H1 (cell line): ENCODE results near the gene TOP1. TPM values are rescaled to one million over a fixed set of nuclear protein-coding genes. Genes with fewer than 3 reads are reported as not detected.

Experiments
- CTCF ChIA-PET: fragments of 300-600 bp; sonication (Branson Sonifier 250); formaldehyde crosslinking; loops from one replicate; lab custom pipeline; 2021; ENCODE audit not compliant: partially characterized antibody; lab: Charles Lee
- POLR2A ChIA-PET: fragments of 300-600 bp; sonication (Branson Sonifier 250); formaldehyde crosslinking; loops from one replicate; lab custom pipeline; 2021; ENCODE audit warnings: inconsistent platforms; ENCODE audit not compliant: partially characterized antibody; lab: Charles Lee
- DNase-seq, 2 experiments: peaks; one replicate each; pipeline versions ENCODE4 v3.0.0 to v3.0.0-alpha.2; 2010 to 2022; ENCODE audit warnings: low spot score in 2 of 2, low read depth in 1 of 2, mixed read lengths in 1 of 2
- FAIRE-seq: peaks from 2 replicates; lab custom pipeline; 2011; peaks lifted over from hg19 to GRCh38; lab: Jason Lieb, UNC
- H2AFZ ChIP-seq: 2 replicates; pipeline ENCODE4 v1.8.1; 2012; ENCODE audit warnings: low read length, inconsistent platforms
- H2AK5ac ChIP-seq: 2 replicates; pipeline ENCODE4 v1.6.1; 2013; ENCODE audit warnings: low read depth, low read length
- H2BK120ac ChIP-seq: replicated peaks from 2 replicates; pipeline ENCODE3; 2013; ENCODE audit warnings: low read depth, low read length, inconsistent platforms
- H2BK12ac ChIP-seq: 2 replicates; pipeline ENCODE4 v1.6.1; 2013; ENCODE audit warnings: low read depth, low read length
- H2BK15ac ChIP-seq: 2 replicates; pipeline ENCODE4 v1.6.1; 2013; ENCODE audit warnings: low read length
- H2BK20ac ChIP-seq: 2 replicates; pipeline ENCODE4 v1.6.1; 2013; ENCODE audit warnings: low read length
- H2BK5ac ChIP-seq: 2 replicates; pipeline ENCODE4 v1.6.1; 2013; ENCODE audit warnings: low read depth, low read length
- H3K14ac ChIP-seq: 2 replicates; pipeline ENCODE4 v1.6.1; 2013; ENCODE audit warnings: inconsistent platforms; ENCODE audit not compliant: insufficient read length
- H3K18ac ChIP-seq: 2 replicates; pipeline ENCODE4 v1.6.1; 2013; ENCODE audit warnings: low read length; ENCODE audit errors: extremely low read depth
- H3K23ac ChIP-seq: 2 replicates; pipeline ENCODE4 v1.6.1; 2013; ENCODE audit warnings: inconsistent platforms; ENCODE audit not compliant: insufficient read length
- H3K23me2 ChIP-seq: 2 replicates; pipeline ENCODE4 v1.6.1; 2013; ENCODE audit warnings: low read depth, low read length
- H3K27ac ChIP-seq: 2 replicates; pipeline ENCODE4 v1.6.1; 2011; ENCODE audit warnings: low read depth, low read length, inconsistent platforms
- H3K27me3 ChIP-seq, 4 experiments: replicated peaks in 1 of 4; 1 replicate in 1 of 4; 2 replicates in 3 of 4; pipeline versions ENCODE4 v1.6.1 to v1.8.1; 2011 to 2013; ENCODE audit warnings: low read length in 3 of 4, mild to moderate bottlenecking in 3 of 4, inconsistent platforms in 2 of 4, mixed read lengths in 2 of 4, moderate library complexity in 1 of 4; ENCODE audit not compliant: control insufficient read depth in 3 of 4, insufficient read depth in 3 of 4; ENCODE audit errors: extremely low read depth in 1 of 4
- H3K36me3 ChIP-seq, 4 experiments: 2 replicates each; pipeline versions ENCODE4 v1.6.1 to v1.8.1; 2011 to 2013; ENCODE audit warnings: mild to moderate bottlenecking in 4 of 4, low read length in 3 of 4, moderate library complexity in 2 of 4, control low read depth in 1 of 4, inconsistent platforms in 1 of 4; ENCODE audit not compliant: insufficient read depth in 4 of 4, control insufficient read depth in 2 of 4
- H3K4ac ChIP-seq: replicated peaks from 2 replicates; pipeline ENCODE3; 2013; ENCODE audit warnings: low read length, low read depth, mixed read lengths, inconsistent platforms; ENCODE audit not compliant: insufficient read length
- H3K4me1 ChIP-seq, 4 experiments: replicated peaks in 1 of 4; 1 replicate in 1 of 4; 2 replicates in 3 of 4; pipeline versions ENCODE4 v1.6.1 to v1.8.1; 2011 to 2013; ENCODE audit warnings: low read length in 3 of 4, inconsistent platforms in 2 of 4, mixed read lengths in 1 of 4; ENCODE audit not compliant: insufficient read depth in 4 of 4, control insufficient read depth in 3 of 4
- H3K4me2 ChIP-seq, 2 experiments: 2 replicates each; pipeline versions ENCODE4 v1.6.1 to v1.8.1; 2011 to 2013; ENCODE audit warnings: low read depth in 2 of 2, low read length in 2 of 2, control low read depth in 1 of 2, inconsistent platforms in 1 of 2, mild to moderate bottlenecking in 1 of 2; ENCODE audit not compliant: insufficient read depth in 1 of 2
- H3K4me3 ChIP-seq, 4 experiments: fragments of 200-600, 300-600 bp in 1 of 4; sonication (generic), shearing (Covaris generic), sonication (Bioruptor Twin) in 1 of 4; 2 replicates each; pipeline versions ENCODE4 v1.5.1 to v1.8.1; 2011 to 2016; ENCODE audit warnings: low read length in 4 of 4, low read depth in 3 of 4, control low read depth in 2 of 4, inconsistent platforms in 2 of 4, mild to moderate bottlenecking in 2 of 4, mixed read lengths in 1 of 4, moderate library complexity in 1 of 4; ENCODE audit not compliant: insufficient read depth in 2 of 4; ENCODE audit errors: extremely low read depth in 1 of 4
- H3K56ac ChIP-seq: replicated peaks from 2 replicates; pipeline ENCODE3; 2013; ENCODE audit warnings: low read depth, mild to moderate bottlenecking, mixed read lengths, low read length, inconsistent platforms; ENCODE audit not compliant: insufficient read length
- H3K79me1 ChIP-seq: 2 replicates; pipeline ENCODE4 v1.6.1; 2013; ENCODE audit warnings: low read depth, low read length, control low read depth
- H3K79me2 ChIP-seq, 2 experiments: 2 replicates each; pipeline versions ENCODE4 v1.6.1 to v1.8.1; 2012 to 2013; ENCODE audit warnings: low read length in 2 of 2, mild to moderate bottlenecking in 2 of 2, inconsistent platforms in 1 of 2; ENCODE audit not compliant: insufficient read depth in 2 of 2, control insufficient read depth in 1 of 2
- H3K9ac ChIP-seq, 4 experiments: replicated peaks in 1 of 4; 1 replicate in 1 of 4; 2 replicates in 3 of 4; pipeline versions ENCODE4 v1.6.1 to v1.8.1; 2011 to 2013; ENCODE audit warnings: low read depth in 3 of 4, low read length in 3 of 4, control low read depth in 2 of 4, mild to moderate bottlenecking in 2 of 4, moderate library complexity in 2 of 4, inconsistent platforms in 1 of 4; ENCODE audit errors: extremely low read depth in 1 of 4
- H3K9me3 ChIP-seq, 2 experiments: 2 replicates each; pipeline versions ENCODE4 v1.6.1 to v1.8.1; 2012 to 2013; ENCODE audit warnings: mild to moderate bottlenecking in 2 of 2, moderate library complexity in 2 of 2, control low read depth in 1 of 2, inconsistent platforms in 1 of 2, low read depth in 1 of 2, low read length in 1 of 2, mixed read lengths in 1 of 2; ENCODE audit not compliant: insufficient read depth in 2 of 2
- H4K20me1 ChIP-seq, 2 experiments: replicated peaks in 1 of 2; 2 replicates each; pipeline versions ENCODE3 to v1.8.1; 2011 to 2013; ENCODE audit warnings: inconsistent platforms in 2 of 2, low read length in 2 of 2, mild to moderate bottlenecking in 1 of 2; ENCODE audit not compliant: insufficient read depth in 2 of 2, control insufficient read depth in 1 of 2
- H4K5ac ChIP-seq: 2 replicates; pipeline ENCODE4 v1.6.1; 2013; ENCODE audit warnings: low read length, low read depth, mixed read lengths, inconsistent platforms; ENCODE audit not compliant: insufficient read length
- H4K8ac ChIP-seq: 2 replicates; pipeline ENCODE4 v1.8.0; 2013; ENCODE audit warnings: mild to moderate bottlenecking, moderate library complexity, low read length, inconsistent platforms; ENCODE audit not compliant: insufficient read depth; ENCODE audit errors: extremely low read depth
- H4K91ac ChIP-seq: replicated peaks from 2 replicates; pipeline ENCODE3; 2013; ENCODE audit warnings: low read length, mixed read lengths, inconsistent platforms; ENCODE audit not compliant: insufficient read length
- CBX8 ChIP-seq: fragments of 300-800, 300-1000 bp; sonication (generic); IDR thresholded peaks from 2 replicates; pipeline ENCODE4 v1.7.1; 2016; ENCODE audit warnings: low read depth, low read length, borderline replicate concordance
- CHD2 ChIP-seq: IDR thresholded peaks from 2 replicates; pipeline ENCODE4 v1.6.1; 2012; ENCODE audit warnings: low read length, improper control_type of control experiment
- CTCF ChIP-seq, 3 experiments: IDR thresholded peaks; 1 replicate in 2 of 3; 2 replicates in 1 of 3; pipeline versions ENCODE4 v1.5.1 to v1.6.1; 2011; ENCODE audit warnings: low read length in 3 of 3, mild to moderate bottlenecking in 3 of 3, inconsistent platforms in 2 of 3, low read depth in 1 of 3, moderate library complexity in 1 of 3; ENCODE audit not compliant: insufficient read depth in 1 of 3; ENCODE audit errors: control extremely low read depth in 1 of 3
- FOSL1 ChIP-seq: IDR thresholded peaks from 2 replicates; pipeline ENCODE4 v1.6.1; 2011; ENCODE audit warnings: mild to moderate bottlenecking, low read depth, low read length, moderate library complexity; ENCODE audit not compliant: insufficient read depth
- HDAC6 ChIP-seq: IDR thresholded peaks from one replicate; pipeline ENCODE4 v1.7.1; 2012; ENCODE audit warnings: low read depth, mild to moderate bottlenecking, inconsistent platforms, low read length, moderate library complexity
- MAX ChIP-seq: IDR thresholded peaks from 2 replicates; pipeline ENCODE4 v1.6.1; 2012; ENCODE audit warnings: inconsistent platforms
- NRF1 ChIP-seq: IDR thresholded peaks from 2 replicates; pipeline ENCODE4 v1.6.1; 2011; ENCODE audit warnings: mild to moderate bottlenecking, low read depth, low read length, improper control_type of control experiment
- PHF8 ChIP-seq: fragments of 200-600 bp; sonication (generic); conservative IDR thresholded peaks from 2 replicates; pipeline ENCODE4 v1.7.1; 2012; ENCODE audit warnings: low read depth, mild to moderate bottlenecking, inconsistent platforms, low read length, moderate library complexity
- POLR2AphosphoS5 ChIP-seq: IDR thresholded peaks from 2 replicates; pipeline ENCODE4 v1.6.1; 2011; ENCODE audit warnings: low read depth, low read length
- YY1 ChIP-seq: IDR thresholded peaks from 2 replicates; pipeline ENCODE4 v1.6.1; 2011; ENCODE audit warnings: low read depth, mild to moderate bottlenecking, low read length
- WGBS, 2 experiments: shearing (Covaris generic) in 1 of 2; methylation state at CpG; one replicate each; pipeline versions ENCODE4 v1.1.6 to v1.1.7; 2013 to 2015; ENCODE audit warnings: low lambda C conversion rate in 2 of 2, mixed read lengths in 2 of 2, inconsistent platforms in 1 of 2, low coverage in 1 of 2, missing lambda C conversion rate in 1 of 2; ENCODE audit not compliant: insufficient replicate concordance in 2 of 2, insufficient coverage in 1 of 2, insufficient read length in 1 of 2; ENCODE audit errors: extremely low coverage in 1 of 2, missing lambda C conversion rate in 1 of 2; 5-methylcytosine and 5-hydroxymethylcytosine counted together
- polyA plus RNA-seq, 7 experiments: library from polyadenylated mRNA; depleted of rRNA in 3 of 7; stranded (reverse) in 5 of 7; unstranded in 2 of 7; fragments of >200 nt in 5 of 7; fragments of 200-250 nt in 2 of 7; gene quantifications; 1 replicate in 5 of 7; 2 replicates in 1 of 7; 4 replicates in 1 of 7; pipeline versions ENCODE4 v1.2.1 to v1.2.3, GENCODE V29; 2011 to 2013; ENCODE audit warnings: missing spikeins in 2 of 7, mixed read lengths in 2 of 7
- total RNA-seq: library from RNA; stranded (reverse); fragmentation: NEBNext Ultra II Directional; extraction: Animal tissue kit (Norgen Biotek cat#: 25700); gene quantifications from 2 replicates; pipeline ENCODE4 v1.2.1, GENCODE V29; 2021

TOP1 gene
- total and polyA plus RNA-seq, 2 of the 8 experiments (the other 6 are each of a cell fraction or from before 2014, with no cell fraction given), result 7.4 to 108 TPM

GRCh38 chr20:41116282-41116956 lies 87.8 kb downstream of the TOP1 start:
- Histone ChIP-seq H3K23me2 (no peaks in the 10 kb centered on the region), H3K36me3 (peaks cover 35 to 92% (median 72%) of the 10 kb centered on the region in 4 experiments), H2AK5ac (no peak overlapping the region), H2BK120ac (no peak overlapping the region), H4K91ac (no peak overlapping the region), H3K9ac (no peak overlapping the region), H4K8ac (no peak overlapping the region), H3K27ac (no peak overlapping the region), H3K4me1 (no peaks in the 10 kb centered on the region), H2BK15ac (no peak overlapping the region), H4K5ac (no peak overlapping the region), H3K23ac (no peak overlapping the region), H3K18ac (no peak overlapping the region), H3K79me1 (no peaks in the 10 kb centered on the region), H3K56ac (no peak overlapping the region), H2BK20ac (no peak overlapping the region), H3K4ac (no peak overlapping the region), H3K27me3 (no peaks in the 10 kb centered on the region), H2BK12ac (no peak overlapping the region), H3K14ac (no peak overlapping the region), H3K9me3 (no peaks in the 10 kb centered on the region), H4K20me1 (peaks cover 0 to 1% of the 10 kb centered on the region in 2 experiments), H2AFZ (no peak overlapping the region), H3K79me2 (no peaks in the 10 kb centered on the region), H2BK5ac (no peak overlapping the region), H3K4me2 (no peak overlapping the region), H3K4me3 (no peak overlapping the region)
- 91% methylated on average over 6 of the region's 6 CpGs; no CpG with 5 or more reads in 1 of the 2 experiments for WGBS, 2 experiments
- ChIA-PET CTCF (interaction anchor here (0.6 to 1.5 kb wide), 2 partner anchors 14 to 127 kb away, joined by 3 read pairs; no protein-coding TSS in a partner anchor), POLR2A (no interaction called here)
- DNase-seq (no peak), FAIRE-seq (no peak)
- TF ChIP-seq NRF1 (no peak), FOSL1 (no peak), POLR2AphosphoS5 (no peak), PHF8 (no peak), YY1 (no peak), MAX (no peak), CTCF (IDR thresholded peaks at IDR 0.05; ENCODE audit: control extremely low read depth in 1 of 3, insufficient read depth in 1 of 3, low read depth in 1 of 3, low read length in 3 of 3) (no peak), CBX8 (no peak), CHD2 (no peak), HDAC6 (no peak)
